HCT116 (cell line): Measurements from ENCODE around the gene THADA. TPM values are rescaled to one million over a fixed set of nuclear protein-coding genes. Genes with fewer than 3 reads are reported as not detected.

Experiments
- ATAC-seq: fragments of 200-7000 bp; cut with Tn5 transposase; 2 replicates; pipeline ENCODE4 v1.9.1; 2020; ENCODE audit warnings: mild to moderate bottlenecking, moderate library complexity
- BruUV-seq: library from RNA; stranded (reverse); fragments of 400-500 nt; replicated peaks from 2 replicates; lab custom pipeline; 2021; lab: Mats Ljungman, UMichigan
- CTCF ChIA-PET: fragments of 300-600 bp; sonication (Branson Sonifier 250); formaldehyde crosslinking; loops from one replicate; lab custom pipeline; 2021; ENCODE audit warnings: antibody characterized with exemption; lab: Charles Lee
- POLR2A ChIA-PET: fragments of 300-600, 350-600 bp; sonication (Branson Sonifier 250); formaldehyde crosslinking; loops from one replicate; lab custom pipeline; 2021; ENCODE audit warnings: antibody characterized with exemption; lab: Charles Lee
- RAD21 ChIA-PET, 2 experiments: fragments of 300-600 bp; sonication (Branson Sonifier 250); formaldehyde crosslinking; loops; one replicate each; lab custom pipeline; 2023; ENCODE audit warnings: low total read pairs in 2 of 2; ENCODE audit not compliant: uncharacterized antibody in 2 of 2, unreplicated experiment in 2 of 2, low non-redundant PET in 1 of 2; lab: Charles Lee
- DNase-seq: peaks from one replicate; pipeline ENCODE4 v3.0.0-alpha.2; 2010; ENCODE audit warnings: low read depth, low spot score
- H2AFZ ChIP-seq: fragments of 200-600 bp; shearing (Covaris generic), sonication (generic); 2 replicates; pipeline ENCODE4 v1.6.1; 2017; ENCODE audit warnings: low read depth, mixed run types, mixed read lengths, antibody characterized with exemption, low read length; ENCODE audit not compliant: poor library complexity, severe bottlenecking
- H3K27ac ChIP-seq: 2 replicates; pipeline ENCODE4 v1.5.1; 2012; ENCODE audit warnings: low read depth, low read length
- H3K27me3 ChIP-seq: fragments of 200-600 bp; sonication (generic); 2 replicates; pipeline ENCODE4 v1.6.1; 2016; ENCODE audit warnings: mixed run types, low read length, mixed read lengths; ENCODE audit not compliant: insufficient read depth
- H3K36me3 ChIP-seq, 2 experiments: fragments of 200-500 bp in 1 of 2; fragments of 200-600 bp in 1 of 2; sonication (Bioruptor generic) in 1 of 2; sonication (generic) in 1 of 2; 2 replicates each; pipeline versions ENCODE4 v1.5.1 to v1.6.1; 2014 to 2016; ENCODE audit warnings: low read length in 2 of 2, inconsistent platforms in 1 of 2, mixed read lengths in 1 of 2, mixed run types in 1 of 2; ENCODE audit not compliant: insufficient read depth in 2 of 2, control insufficient read depth in 1 of 2
- H3K4me1 ChIP-seq, 2 experiments: fragments of 200-600 bp in 1 of 2; sonication (generic) in 1 of 2; 2 replicates each; pipeline versions ENCODE4 v1.5.1 to v1.6.1; 2012 to 2017; ENCODE audit warnings: low read length in 2 of 2, inconsistent platforms in 1 of 2, mild to moderate bottlenecking in 1 of 2, mixed read lengths in 1 of 2, mixed run types in 1 of 2, moderate library complexity in 1 of 2; ENCODE audit not compliant: insufficient read depth in 2 of 2, control insufficient read depth in 1 of 2
- H3K4me2 ChIP-seq: fragments of 200-600 bp; sonication (generic); 2 replicates; pipeline ENCODE4 v1.6.1; 2017; ENCODE audit warnings: mixed run types, low read length, mixed read lengths
- H3K4me3 ChIP-seq, 2 experiments: fragments of 200-600 bp in 1 of 2; sonication (generic) in 1 of 2; replicated peaks in 1 of 2; 2 replicates each; pipeline ENCODE4 v1.5.1; 2011 to 2016; ENCODE audit warnings: low read length in 2 of 2, control low read depth in 1 of 2, low read depth in 1 of 2, mild to moderate bottlenecking in 1 of 2, mixed read lengths in 1 of 2, mixed run types in 1 of 2
- H3K79me2 ChIP-seq: fragments of 200-600 bp; sonication (generic); 2 replicates; pipeline ENCODE4 v1.6.1; 2017; ENCODE audit warnings: mild to moderate bottlenecking, mixed run types, low read length, moderate library complexity, mixed read lengths; ENCODE audit not compliant: insufficient read depth
- H3K9ac ChIP-seq: fragments of 200-600 bp; sonication (generic); 2 replicates; pipeline ENCODE4 v1.6.1; 2016; ENCODE audit warnings: low read length, mixed read lengths
- H3K9me2 ChIP-seq: fragments of 200-600 bp; sonication (generic), shearing (Covaris generic); 2 replicates; pipeline ENCODE4 v1.6.1; 2017; ENCODE audit warnings: mixed run types, mild to moderate bottlenecking, moderate library complexity; ENCODE audit not compliant: insufficient read depth
- H3K9me3 ChIP-seq, 2 experiments: fragments of 200-500 bp in 1 of 2; fragments of 200-600 bp in 1 of 2; sonication (Bioruptor generic) in 1 of 2; sonication (generic) in 1 of 2; 2 replicates each; pipeline ENCODE4 v1.6.1; 2014 to 2017; ENCODE audit warnings: low read length in 2 of 2, mixed read lengths in 2 of 2, inconsistent platforms in 1 of 2, low read depth in 1 of 2, mild to moderate bottlenecking in 1 of 2, mixed run types in 1 of 2, moderate library complexity in 1 of 2; ENCODE audit not compliant: control insufficient read depth in 1 of 2, insufficient read depth in 1 of 2
- H4K20me1 ChIP-seq: fragments of 200-600 bp; sonication (generic), shearing (Covaris generic); 2 replicates; pipeline ENCODE4 v1.6.1; 2017; ENCODE audit warnings: mixed run types, mild to moderate bottlenecking, moderate library complexity; ENCODE audit not compliant: insufficient read depth
- CBX3 ChIP-seq: IDR thresholded peaks from 2 replicates; pipeline ENCODE4 v1.6.1; 2012; ENCODE audit warnings: low read depth
- CEBPB ChIP-seq: IDR thresholded peaks from 2 replicates; pipeline ENCODE4 v1.6.1; 2012; ENCODE audit warnings: low read depth
- CTCF ChIP-seq, 3 experiments: fragments of 200-600 bp in 1 of 3; sonication (generic) in 1 of 3; IDR thresholded peaks in 2 of 3; conservative IDR thresholded peaks in 1 of 3; 2 replicates each; pipeline ENCODE4 v1.5.1; 2012 to 2017; ENCODE audit warnings: low read depth in 2 of 3, low read length in 2 of 3, antibody characterized with exemption in 1 of 3, borderline replicate concordance in 1 of 3, control low read depth in 1 of 3, mild to moderate bottlenecking in 1 of 3, mixed read lengths in 1 of 3, mixed run types in 1 of 3, moderate library complexity in 1 of 3; ENCODE audit not compliant: insufficient read depth in 1 of 3
- EGR1 ChIP-seq: IDR thresholded peaks from 2 replicates; pipeline ENCODE4 v1.6.1; 2012; ENCODE audit warnings: low read depth
- ELF1 ChIP-seq: IDR thresholded peaks from 2 replicates; pipeline ENCODE4 v1.6.1; 2012; ENCODE audit warnings: low read depth, borderline replicate concordance
- EZH2 ChIP-seq: fragments of 200-600 bp; sonication (generic); IDR thresholded peaks from 2 replicates; pipeline ENCODE4 v1.6.1; 2017; ENCODE audit warnings: antibody characterized with exemption, mixed run types
- FOSL1 ChIP-seq: IDR thresholded peaks from 2 replicates; pipeline ENCODE4 v1.6.1; 2012; ENCODE audit warnings: low read depth
- JUND ChIP-seq: IDR thresholded peaks from 2 replicates; pipeline ENCODE4 v1.6.1; 2012
- POLR2A ChIP-seq: IDR thresholded peaks from 2 replicates; pipeline ENCODE4 v1.7.0; 2011; ENCODE audit warnings: borderline replicate concordance; ENCODE audit not compliant: insufficient read depth, insufficient read length; ENCODE audit errors: extremely low read depth
- POLR2AphosphoS5 ChIP-seq: IDR thresholded peaks from 2 replicates; pipeline ENCODE4 v1.6.1; 2011; ENCODE audit warnings: mild to moderate bottlenecking, low read depth, low read length, moderate library complexity
- RAD21 ChIP-seq: IDR thresholded peaks from 2 replicates; pipeline ENCODE4 v1.6.1; 2012; ENCODE audit warnings: low read depth, mild to moderate bottlenecking
- YY1 ChIP-seq: IDR thresholded peaks from 2 replicates; pipeline ENCODE4 v1.6.1; 2011; ENCODE audit warnings: low read length, low read depth, moderate library complexity, mild to moderate bottlenecking; ENCODE audit not compliant: insufficient replicate concordance; ENCODE audit errors: extremely low read depth
- ZBTB33 ChIP-seq: IDR thresholded peaks from 2 replicates; pipeline ENCODE4 v1.6.1; 2011; ENCODE audit warnings: mild to moderate bottlenecking, low read length, moderate library complexity; ENCODE audit not compliant: insufficient replicate concordance; ENCODE audit errors: extremely low read depth
- ZFX ChIP-seq: fragments of 450-650 bp; IDR thresholded peaks from 2 replicates; pipeline ENCODE4 v1.6.1; 2017
- ZNF274 ChIP-seq: fragments of 200-500 bp; sonication (Bioruptor generic); IDR thresholded peaks from 2 replicates; pipeline ENCODE4 v1.6.1; 2014; ENCODE audit warnings: mild to moderate bottlenecking, low read depth, low read length, inconsistent platforms
- intact Hi-C: fragments of 100-400 bp; cut with micrococcal nuclease; formaldehyde crosslinking; loops from 2 replicates; pipeline ENCODE4 v1.10.0; 2022
- total RNA-seq: library from RNA; stranded (reverse); gene quantifications from one replicate; pipeline ENCODE4 v1.2.1, GENCODE V29; 2021; ENCODE audit not compliant: unreplicated experiment

THADA gene
- total RNA-seq, 1 experiment from 2014 or later: 30.7 TPM

GRCh38 chr2:43241558-43241957 is 354.3 kb downstream of the THADA start (continued):
- TF ChIP-seq CEBPB (no peak), CBX3 (no peak), ZBTB33 (no peak), EZH2 (no peak), ZFX (no peak), ZNF274 (no peak)

GRCh38 chr2:43240766-43241150 is 355.1 kb downstream of the THADA start:
- H4K20me1 ChIP-seq: no peaks in the 10 kb centered on the region
- H3K27ac ChIP-seq: no peak overlapping the region
- no TSS peak for BruUV-seq
- ChIA-PET CTCF (interaction anchor here (1.0 to 1.7 kb wide), 5 partner anchors 8 to 244 kb away, joined by 3 to 11 read pairs (median 6); partner anchors contain the start of gene ZFP36L2), POLR2A (interaction anchor here (0.8 kb wide), 1 partner anchor 14 kb away, joined by 3 read pairs; no protein-coding TSS in a partner anchor), RAD21 (interaction anchor here in 1 of 2 experiments (0.6 kb wide), 1 partner anchor 234 kb away, joined by 3 read pairs; no protein-coding TSS in a partner anchor)
- H3K9me2 ChIP-seq: no peaks in the 10 kb centered on the region
- H3K79me2 ChIP-seq: no peaks in the 10 kb centered on the region
- TF ChIP-seq ZFX: no peak
- TF ChIP-seq YY1: no peak
- TF ChIP-seq ELF1: no peak
- TF ChIP-seq EGR1: no peak
- TF ChIP-seq RAD21: no peak
- TF ChIP-seq ZNF274: no peak
- TF ChIP-seq JUND: no peak
- TF ChIP-seq CTCF (IDR thresholded peaks at IDR 0.05 in 2 of 3, conservative IDR thresholded peaks at IDR 0.05 in 1 of 3; ENCODE audit: borderline replicate concordance in 1 of 3, insufficient read depth in 1 of 3, low read depth in 2 of 3, low read length in 2 of 3): no peak
- no peak for TF ChIP-seq FOSL1
- no peak for TF ChIP-seq ZBTB33
- TF ChIP-seq POLR2AphosphoS5: no peak
- TF ChIP-seq POLR2A: no peak
- ATAC-seq (peak; percentile 42), DNase-seq (no peak)
- H3K9me3 ChIP-seq: no peaks in the 10 kb centered on the region
- no peak overlapping the region for H2AFZ ChIP-seq
- no peak overlapping the region for H3K4me2 ChIP-seq
- no peak overlapping the region for H3K9ac ChIP-seq
- no peaks in the 10 kb centered on the region for H3K36me3 ChIP-seq
- intact Hi-C loops: no loop called here
- no peak overlapping the region for H3K4me3 ChIP-seq
- H3K4me1 ChIP-seq: peaks cover 0 to 2% of the 10 kb centered on the region in 2 experiments; a peak in 1 of 4 replicates
- H3K27me3 ChIP-seq: no peaks in the 10 kb centered on the region
